H1 (cell line): ENCODE data around the gene TRAPPC3. TPM values are rescaled to one million over a fixed set of nuclear protein-coding genes. Genes with fewer than 3 reads are reported as not detected.

ENCODE experiments used
- CTCF ChIA-PET: fragments of 300-600 bp; sonication (Branson Sonifier 250); formaldehyde crosslinking; loops from one replicate; lab custom pipeline; 2021; ENCODE audit not compliant: partially characterized antibody; lab: Charles Lee
- POLR2A ChIA-PET: fragments of 300-600 bp; sonication (Branson Sonifier 250); formaldehyde crosslinking; loops from one replicate; lab custom pipeline; 2021; ENCODE audit warnings: inconsistent platforms; ENCODE audit not compliant: partially characterized antibody; lab: Charles Lee
- DNase-seq, 2 experiments: peaks; one replicate each; pipeline versions ENCODE4 v3.0.0 to v3.0.0-alpha.2; 2010 to 2022; ENCODE audit warnings: low spot score in 2 of 2, low read depth in 1 of 2, mixed read lengths in 1 of 2
- FAIRE-seq: peaks from 2 replicates; lab custom pipeline; 2011; peaks lifted over from hg19 to GRCh38; lab: Jason Lieb, UNC
- H2AFZ ChIP-seq: 2 replicates; pipeline ENCODE4 v1.8.1; 2012; ENCODE audit warnings: low read length, inconsistent platforms
- H2AK5ac ChIP-seq: 2 replicates; pipeline ENCODE4 v1.6.1; 2013; ENCODE audit warnings: low read depth, low read length
- H2BK120ac ChIP-seq: replicated peaks from 2 replicates; pipeline ENCODE3; 2013; ENCODE audit warnings: low read depth, low read length, inconsistent platforms
- H2BK12ac ChIP-seq: 2 replicates; pipeline ENCODE4 v1.6.1; 2013; ENCODE audit warnings: low read depth, low read length
- H2BK15ac ChIP-seq: 2 replicates; pipeline ENCODE4 v1.6.1; 2013; ENCODE audit warnings: low read length
- H2BK20ac ChIP-seq: 2 replicates; pipeline ENCODE4 v1.6.1; 2013; ENCODE audit warnings: low read length
- H2BK5ac ChIP-seq: 2 replicates; pipeline ENCODE4 v1.6.1; 2013; ENCODE audit warnings: low read depth, low read length
- H3K14ac ChIP-seq: 2 replicates; pipeline ENCODE4 v1.6.1; 2013; ENCODE audit warnings: inconsistent platforms; ENCODE audit not compliant: insufficient read length
- H3K18ac ChIP-seq: 2 replicates; pipeline ENCODE4 v1.6.1; 2013; ENCODE audit warnings: low read length; ENCODE audit errors: extremely low read depth
- H3K23ac ChIP-seq: 2 replicates; pipeline ENCODE4 v1.6.1; 2013; ENCODE audit warnings: inconsistent platforms; ENCODE audit not compliant: insufficient read length
- H3K23me2 ChIP-seq: 2 replicates; pipeline ENCODE4 v1.6.1; 2013; ENCODE audit warnings: low read depth, low read length
- H3K27ac ChIP-seq: 2 replicates; pipeline ENCODE4 v1.6.1; 2011; ENCODE audit warnings: low read depth, low read length, inconsistent platforms
- H3K27me3 ChIP-seq, 4 experiments: replicated peaks in 1 of 4; 1 replicate in 1 of 4; 2 replicates in 3 of 4; pipeline versions ENCODE4 v1.6.1 to v1.8.1; 2011 to 2013; ENCODE audit warnings: low read length in 3 of 4, mild to moderate bottlenecking in 3 of 4, inconsistent platforms in 2 of 4, mixed read lengths in 2 of 4, moderate library complexity in 1 of 4; ENCODE audit not compliant: control insufficient read depth in 3 of 4, insufficient read depth in 3 of 4; ENCODE audit errors: extremely low read depth in 1 of 4
- H3K36me3 ChIP-seq, 4 experiments: 2 replicates each; pipeline versions ENCODE4 v1.6.1 to v1.8.1; 2011 to 2013; ENCODE audit warnings: mild to moderate bottlenecking in 4 of 4, low read length in 3 of 4, moderate library complexity in 2 of 4, control low read depth in 1 of 4, inconsistent platforms in 1 of 4; ENCODE audit not compliant: insufficient read depth in 4 of 4, control insufficient read depth in 2 of 4
- H3K4ac ChIP-seq: replicated peaks from 2 replicates; pipeline ENCODE3; 2013; ENCODE audit warnings: low read length, low read depth, mixed read lengths, inconsistent platforms; ENCODE audit not compliant: insufficient read length
- H3K4me1 ChIP-seq, 4 experiments: replicated peaks in 1 of 4; 1 replicate in 1 of 4; 2 replicates in 3 of 4; pipeline versions ENCODE4 v1.6.1 to v1.8.1; 2011 to 2013; ENCODE audit warnings: low read length in 3 of 4, inconsistent platforms in 2 of 4, mixed read lengths in 1 of 4; ENCODE audit not compliant: insufficient read depth in 4 of 4, control insufficient read depth in 3 of 4
- H3K4me2 ChIP-seq, 2 experiments: 2 replicates each; pipeline versions ENCODE4 v1.6.1 to v1.8.1; 2011 to 2013; ENCODE audit warnings: low read depth in 2 of 2, low read length in 2 of 2, control low read depth in 1 of 2, inconsistent platforms in 1 of 2, mild to moderate bottlenecking in 1 of 2; ENCODE audit not compliant: insufficient read depth in 1 of 2
- H3K4me3 ChIP-seq, 4 experiments: fragments of 200-600, 300-600 bp in 1 of 4; sonication (generic), shearing (Covaris generic), sonication (Bioruptor Twin) in 1 of 4; 2 replicates each; pipeline versions ENCODE4 v1.5.1 to v1.8.1; 2011 to 2016; ENCODE audit warnings: low read length in 4 of 4, low read depth in 3 of 4, control low read depth in 2 of 4, inconsistent platforms in 2 of 4, mild to moderate bottlenecking in 2 of 4, mixed read lengths in 1 of 4, moderate library complexity in 1 of 4; ENCODE audit not compliant: insufficient read depth in 2 of 4; ENCODE audit errors: extremely low read depth in 1 of 4
- H3K56ac ChIP-seq: replicated peaks from 2 replicates; pipeline ENCODE3; 2013; ENCODE audit warnings: low read depth, mild to moderate bottlenecking, mixed read lengths, low read length, inconsistent platforms; ENCODE audit not compliant: insufficient read length
- H3K79me1 ChIP-seq: 2 replicates; pipeline ENCODE4 v1.6.1; 2013; ENCODE audit warnings: low read depth, low read length, control low read depth
- H3K79me2 ChIP-seq, 2 experiments: 2 replicates each; pipeline versions ENCODE4 v1.6.1 to v1.8.1; 2012 to 2013; ENCODE audit warnings: low read length in 2 of 2, mild to moderate bottlenecking in 2 of 2, inconsistent platforms in 1 of 2; ENCODE audit not compliant: insufficient read depth in 2 of 2, control insufficient read depth in 1 of 2
- H3K9ac ChIP-seq, 4 experiments: replicated peaks in 1 of 4; 1 replicate in 1 of 4; 2 replicates in 3 of 4; pipeline versions ENCODE4 v1.6.1 to v1.8.1; 2011 to 2013; ENCODE audit warnings: low read depth in 3 of 4, low read length in 3 of 4, control low read depth in 2 of 4, mild to moderate bottlenecking in 2 of 4, moderate library complexity in 2 of 4, inconsistent platforms in 1 of 4; ENCODE audit errors: extremely low read depth in 1 of 4
- H3K9me3 ChIP-seq, 2 experiments: 2 replicates each; pipeline versions ENCODE4 v1.6.1 to v1.8.1; 2012 to 2013; ENCODE audit warnings: mild to moderate bottlenecking in 2 of 2, moderate library complexity in 2 of 2, control low read depth in 1 of 2, inconsistent platforms in 1 of 2, low read depth in 1 of 2, low read length in 1 of 2, mixed read lengths in 1 of 2; ENCODE audit not compliant: insufficient read depth in 2 of 2
- H4K20me1 ChIP-seq, 2 experiments: replicated peaks in 1 of 2; 2 replicates each; pipeline versions ENCODE3 to v1.8.1; 2011 to 2013; ENCODE audit warnings: inconsistent platforms in 2 of 2, low read length in 2 of 2, mild to moderate bottlenecking in 1 of 2; ENCODE audit not compliant: insufficient read depth in 2 of 2, control insufficient read depth in 1 of 2
- H4K5ac ChIP-seq: 2 replicates; pipeline ENCODE4 v1.6.1; 2013; ENCODE audit warnings: low read length, low read depth, mixed read lengths, inconsistent platforms; ENCODE audit not compliant: insufficient read length
- H4K8ac ChIP-seq: 2 replicates; pipeline ENCODE4 v1.8.0; 2013; ENCODE audit warnings: mild to moderate bottlenecking, moderate library complexity, low read length, inconsistent platforms; ENCODE audit not compliant: insufficient read depth; ENCODE audit errors: extremely low read depth
- H4K91ac ChIP-seq: replicated peaks from 2 replicates; pipeline ENCODE3; 2013; ENCODE audit warnings: low read length, mixed read lengths, inconsistent platforms; ENCODE audit not compliant: insufficient read length
- ASH2L ChIP-seq: fragments of 200-600, 300-600 bp; sonication (generic); IDR thresholded peaks from one replicate; pipeline ENCODE4 v1.7.1; 2017; ENCODE audit warnings: low read length
- BACH1 ChIP-seq: IDR thresholded peaks from 2 replicates; pipeline ENCODE4 v1.6.1; 2012; ENCODE audit warnings: low read length, improper control_type of control experiment
- BRCA1 ChIP-seq: IDR thresholded peaks from 2 replicates; pipeline ENCODE4 v1.6.1; 2012; ENCODE audit warnings: low read depth, low read length, improper control_type of control experiment
- CHD1 ChIP-seq: IDR thresholded peaks from 2 replicates; pipeline ENCODE4 v1.6.1; 2012; ENCODE audit warnings: low read depth, low read length, improper control_type of control experiment
- CHD2 ChIP-seq: IDR thresholded peaks from 2 replicates; pipeline ENCODE4 v1.6.1; 2012; ENCODE audit warnings: low read length, improper control_type of control experiment
- EGR1 ChIP-seq: IDR thresholded peaks from 2 replicates; pipeline ENCODE4 v1.6.1; 2011; ENCODE audit warnings: low read depth, low read length, borderline replicate concordance
- HDAC2 ChIP-seq, 2 experiments: fragments of 300-600 bp in 1 of 2; sonication (generic) in 1 of 2; IDR thresholded peaks; 2 replicates each; pipeline ENCODE4 v1.6.1; 2011 to 2012; ENCODE audit warnings: low read depth in 2 of 2, low read length in 2 of 2, mild to moderate bottlenecking in 2 of 2, moderate library complexity in 2 of 2, borderline replicate concordance in 1 of 2, inconsistent platforms in 1 of 2
- JUN ChIP-seq: IDR thresholded peaks from 2 replicates; pipeline ENCODE4 v1.6.1; 2011; ENCODE audit warnings: low read depth, mild to moderate bottlenecking, improper control_type of control experiment, low read length
- SIN3A ChIP-seq, 2 experiments: IDR thresholded peaks in 1 of 2; conservative IDR thresholded peaks in 1 of 2; 2 replicates each; pipeline ENCODE4 v1.6.1; 2011 to 2012; ENCODE audit warnings: low read length in 2 of 2, improper control_type of control experiment in 1 of 2, low read depth in 1 of 2, mild to moderate bottlenecking in 1 of 2
- SIRT6 ChIP-seq: IDR thresholded peaks from one replicate; pipeline ENCODE4 v1.7.1; 2012; ENCODE audit warnings: low read length, inconsistent platforms
- SP1 ChIP-seq: IDR thresholded peaks from 2 replicates; pipeline ENCODE4 v1.6.1; 2011; ENCODE audit warnings: low read depth, low read length
- SP2 ChIP-seq: IDR thresholded peaks from 2 replicates; pipeline ENCODE4 v1.6.1; 2012; ENCODE audit warnings: mild to moderate bottlenecking, low read length, inconsistent platforms
- TAF7 ChIP-seq: optimal IDR thresholded peaks from 2 replicates; pipeline ENCODE3; 2011; ENCODE audit warnings: low read depth, mild to moderate bottlenecking, inconsistent platforms, low read length, moderate library complexity, borderline replicate concordance
- TBP ChIP-seq: IDR thresholded peaks from 2 replicates; pipeline ENCODE4 v1.6.1; 2011; ENCODE audit warnings: low read depth, low read length, improper control_type of control experiment
- TEAD4 ChIP-seq: IDR thresholded peaks from 2 replicates; pipeline ENCODE4 v1.6.1; 2012; ENCODE audit warnings: low read depth, low read length, inconsistent platforms, mixed read lengths
- ZNF274 ChIP-seq: IDR thresholded peaks from 2 replicates; pipeline ENCODE4 v1.7.0; 2012; ENCODE audit warnings: low read length, borderline replicate concordance; ENCODE audit errors: extremely low read depth
- WGBS, 2 experiments: shearing (Covaris generic) in 1 of 2; methylation state at CpG; one replicate each; pipeline versions ENCODE4 v1.1.6 to v1.1.7; 2013 to 2015; ENCODE audit warnings: low lambda C conversion rate in 2 of 2, mixed read lengths in 2 of 2, inconsistent platforms in 1 of 2, low coverage in 1 of 2, missing lambda C conversion rate in 1 of 2; ENCODE audit not compliant: insufficient replicate concordance in 2 of 2, insufficient coverage in 1 of 2, insufficient read length in 1 of 2; ENCODE audit errors: extremely low coverage in 1 of 2, missing lambda C conversion rate in 1 of 2; 5-methylcytosine and 5-hydroxymethylcytosine counted together
- polyA plus RNA-seq, 7 experiments: library from polyadenylated mRNA; depleted of rRNA in 3 of 7; stranded (reverse) in 5 of 7; unstranded in 2 of 7; fragments of >200 nt in 5 of 7; fragments of 200-250 nt in 2 of 7; gene quantifications; 1 replicate in 5 of 7; 2 replicates in 1 of 7; 4 replicates in 1 of 7; pipeline versions ENCODE4 v1.2.1 to v1.2.3, GENCODE V29; 2011 to 2013; ENCODE audit warnings: missing spikeins in 2 of 7, mixed read lengths in 2 of 7
- total RNA-seq: library from RNA; stranded (reverse); fragmentation: NEBNext Ultra II Directional; extraction: Animal tissue kit (Norgen Biotek cat#: 25700); gene quantifications from 2 replicates; pipeline ENCODE4 v1.2.1, GENCODE V29; 2021

The TRAPPC3 gene
- total and polyA plus RNA-seq, 2 of the 8 experiments (the other 6 are each of a cell fraction or from before 2014, with no cell fraction given): 47.8 to 51.0 TPM

GRCh38 chr1:36101546-36101945 is 47.7 kb downstream of the TRAPPC3 start:
- Histone ChIP-seq H3K4me1 (peaks cover 0 to 10% (median 7%) of the 10 kb centered on the region in 4 experiments; a peak in 3 of 7 replicates), H2AK5ac (no peak overlapping the region), H3K79me2 (no peaks in the 10 kb centered on the region), H3K23ac (no peak overlapping the region), H3K14ac (no peak overlapping the region), H3K18ac (no peak overlapping the region), H2BK5ac (no peak overlapping the region), H4K5ac (no peak overlapping the region), H3K9ac (no peak overlapping the region), H2AFZ (no peak overlapping the region), H2BK20ac (no peak overlapping the region), H4K91ac (no peak overlapping the region), H3K36me3 (no peaks in the 10 kb centered on the region; a peak in 1 of 8 replicates), H3K56ac (no peak overlapping the region), H3K4me2 (no peak overlapping the region), H3K23me2 (no peaks in the 10 kb centered on the region), H3K4me3 (no peak overlapping the region), H2BK12ac (no peak overlapping the region), H3K27ac (no peak overlapping the region), H3K9me3 (no peaks in the 10 kb centered on the region), H3K79me1 (no peaks in the 10 kb centered on the region), H3K4ac (no peak overlapping the region), H2BK15ac (no peak overlapping the region), H4K8ac (no peak overlapping the region), H2BK120ac (no peak overlapping the region), H4K20me1 (no peaks in the 10 kb centered on the region), H3K27me3 (0 out of 7 replicates have a peak, but pooled peaks cover 0 to 2% (median 0%) of the 10 kb centered on the region in 4 experiments)
- no peak for DNase-seq
- CTCF ChIA-PET: interaction anchor here (0.6 to 32.6 kb wide), 10 partner anchors 10 to 273 kb away, joined by 3 to 738 read pairs (median 5); partner anchors contain the start of gene TRAPPC3
- POLR2A ChIA-PET: interaction anchor here (7.8 kb wide), 1 partner anchor 33 kb away, joined by 61 read pairs; no protein-coding TSS in a partner anchor
- FAIRE-seq: no peak
- 91% methylated on average over 5 of the region's 5 CpGs; no CpG with 5 or more reads in 1 of the 2 experiments for WGBS, 2 experiments
- TF ChIP-seq BRCA1 (no peak), TEAD4 (no peak), EGR1 (no peak), SP1 (no peak), SP2 (no peak), ZNF274 (no peak), HDAC2 (IDR thresholded peaks at IDR 0.05; ENCODE audit: borderline replicate concordance in 1 of 2, low read depth in 2 of 2, low read length in 2 of 2) (no peak), JUN (no peak), CHD2 (no peak), SIRT6 (no peak), ASH2L (no peak), BACH1 (no peak), CHD1 (no peak), TBP (no peak), SIN3A (conservative IDR thresholded peaks at IDR 0.05 in 1 of 2, IDR thresholded peaks at IDR 0.05 in 1 of 2; ENCODE audit: low read depth in 1 of 2, low read length in 2 of 2) (no peak), TAF7 (no peak)
